HFFc6 (cell line): ENCODE results near the gene TEX22. TPM values are rescaled to one million over a fixed set of nuclear protein-coding genes. Genes with fewer than 3 reads are reported as not detected.
A peak's percentile ranks its signal among the peaks of the same experiment; 100 is the strongest.

Experiments used
- DNase-seq: peaks from one replicate; pipeline ENCODE4 v3.0.0-alpha.2; 2018
- H3K27ac Mint-ChIP-seq: 2 replicates; pipeline ENCODE4 v1.8.0; 2020; ENCODE audit warnings: mild to moderate bottlenecking, mixed read lengths
- H3K27me3 Mint-ChIP-seq: 2 replicates; pipeline ENCODE4 v1.8.0; 2021; ENCODE audit warnings: mild to moderate bottlenecking, moderate library complexity, mixed read lengths; ENCODE audit not compliant: insufficient read depth
- H3K36me3 Mint-ChIP-seq: 2 replicates; pipeline ENCODE4 v1.8.0; 2021; ENCODE audit warnings: low read depth, mixed read lengths
- H3K4me1 Mint-ChIP-seq: 2 replicates; pipeline ENCODE4 v1.8.0; 2020; ENCODE audit warnings: low read depth, mixed read lengths
- H3K4me3 Mint-ChIP-seq: 2 replicates; pipeline ENCODE4 v1.8.0; 2020; ENCODE audit warnings: mild to moderate bottlenecking, moderate library complexity, mixed read lengths
- H3K9me3 Mint-ChIP-seq: 2 replicates; pipeline ENCODE4 v1.8.0; 2020; ENCODE audit warnings: mild to moderate bottlenecking, mixed read lengths
- CTCF ChIP-seq: fragments of 200-600 bp; sonication (generic); IDR thresholded peaks from 2 replicates; pipeline ENCODE4 v1.5.0; 2021; ENCODE audit warnings: antibody characterized with exemption, mild to moderate bottlenecking
- total RNA-seq, 6 experiments: library from RNA; stranded (reverse); fragmentation: NEBNext Ultra II Directional; extraction: Animal tissue kit (Norgen Biotek cat#: 25700); gene quantifications; 2 replicates in 1 of 6; 3 replicates in 5 of 6; pipeline ENCODE4 v1.2.3, GENCODE V29; 2021

TEX22 gene
- total RNA-seq, 6 experiments from 2014 or later = 0.34 to 2.1 (median 0.76) TPM

DNA sequence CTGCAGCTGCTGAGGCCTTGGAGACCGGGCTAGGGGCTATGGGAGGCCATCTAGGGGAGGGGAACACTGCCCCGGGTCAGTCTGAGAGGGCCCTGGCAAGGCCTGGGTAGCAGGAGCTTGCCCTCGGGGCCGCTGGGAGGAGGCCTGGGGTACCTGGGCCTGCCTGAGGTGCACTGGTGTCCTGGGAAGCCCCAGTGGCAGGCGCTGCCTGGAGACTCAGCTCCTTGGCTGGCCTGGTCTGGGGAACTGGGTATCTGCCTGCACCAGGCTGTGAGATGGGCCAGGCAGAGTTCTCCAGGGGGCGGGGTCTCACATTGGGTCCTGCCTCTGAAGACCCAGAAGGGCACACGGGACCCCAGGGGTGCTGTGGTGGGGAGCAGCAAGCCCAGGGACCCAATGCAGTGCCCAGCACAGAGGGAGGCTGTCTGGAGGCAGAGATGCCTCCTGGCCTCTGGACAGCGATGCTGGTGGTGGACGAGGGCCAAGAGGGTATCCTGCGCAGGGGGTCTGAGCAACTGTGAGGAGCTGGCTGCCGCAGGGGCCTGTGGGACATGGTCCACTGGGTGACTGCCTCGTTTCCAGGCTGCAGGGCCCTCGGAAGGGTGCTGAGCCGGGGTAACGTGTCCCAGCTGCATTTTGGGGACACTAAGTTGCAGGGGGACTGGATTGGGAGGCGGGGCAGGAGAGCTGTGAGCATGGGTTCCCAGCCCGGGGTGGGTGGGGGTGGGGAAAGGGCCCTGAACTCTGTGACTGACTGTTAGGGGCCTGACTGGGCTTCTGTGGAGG, 13.8 kb downstream of the TEX22 start:
- Mint-ChIP-seq H3K9me3 (no peaks in the 10 kb centered on the region), H3K27me3 (peaks cover 7% of the 10 kb centered on the region), H3K27ac (no peak overlapping the region), H3K4me1 (no peaks in the 10 kb centered on the region), H3K36me3 (no peaks in the 10 kb centered on the region; the same call in 1 of the 2 replicates), H3K4me3 (peak overlapping the region; percentile 53; the same call in 1 of the 2 replicates)
- no peak for TF ChIP-seq CTCF
- no peak for DNase-seq

DNA sequence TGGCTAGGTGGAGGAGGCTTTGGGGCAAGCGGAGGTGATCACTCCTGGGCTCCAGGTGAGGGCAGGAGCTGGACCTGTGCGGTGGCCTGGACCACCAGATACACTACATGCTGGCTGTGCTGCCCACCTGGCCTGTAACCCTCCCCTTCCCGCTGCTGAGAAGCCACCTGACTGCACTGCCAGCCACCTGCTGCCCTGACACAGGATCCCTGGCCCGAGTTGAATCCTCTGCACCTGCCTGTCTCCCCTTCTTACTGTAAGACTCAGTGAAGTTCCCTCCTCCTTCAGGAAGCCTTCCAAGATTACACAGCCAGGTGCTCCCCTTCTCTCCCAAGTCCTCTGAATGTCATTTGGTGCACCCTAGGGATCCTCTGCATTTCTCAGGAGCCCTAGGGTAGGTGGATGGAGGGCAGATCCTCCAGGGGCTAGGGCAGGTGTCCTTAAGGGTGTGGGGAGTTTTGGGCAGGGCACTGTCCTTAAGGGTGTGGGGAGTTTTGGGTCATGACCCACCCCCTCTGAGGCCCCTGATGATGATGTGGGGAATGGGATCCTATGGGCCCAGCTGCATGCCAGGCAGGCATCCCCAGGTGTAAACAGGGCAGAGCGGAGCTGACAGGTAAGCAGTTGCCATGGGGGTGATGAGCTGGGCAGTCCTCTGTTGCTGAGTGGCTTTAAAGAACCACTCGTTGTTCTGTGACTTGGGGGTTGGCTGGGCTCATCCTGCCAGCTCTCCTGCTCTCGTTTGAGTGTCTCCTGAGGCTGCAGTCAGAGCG, 14.6 kb downstream of the TEX22 start:
- DNase-seq = no peak
- H3K4me3 Mint-ChIP-seq = no peak overlapping the region
- H3K9me3 Mint-ChIP-seq = no peaks in the 10 kb centered on the region
- H3K4me1 Mint-ChIP-seq = no peaks in the 10 kb centered on the region
- no peak for TF ChIP-seq CTCF
- H3K27me3 Mint-ChIP-seq = peaks cover 7% of the 10 kb centered on the region
- H3K36me3 Mint-ChIP-seq = no peaks in the 10 kb centered on the region; the same call in 1 of the 2 replicates
- no peak overlapping the region for H3K27ac Mint-ChIP-seq

DNA sequence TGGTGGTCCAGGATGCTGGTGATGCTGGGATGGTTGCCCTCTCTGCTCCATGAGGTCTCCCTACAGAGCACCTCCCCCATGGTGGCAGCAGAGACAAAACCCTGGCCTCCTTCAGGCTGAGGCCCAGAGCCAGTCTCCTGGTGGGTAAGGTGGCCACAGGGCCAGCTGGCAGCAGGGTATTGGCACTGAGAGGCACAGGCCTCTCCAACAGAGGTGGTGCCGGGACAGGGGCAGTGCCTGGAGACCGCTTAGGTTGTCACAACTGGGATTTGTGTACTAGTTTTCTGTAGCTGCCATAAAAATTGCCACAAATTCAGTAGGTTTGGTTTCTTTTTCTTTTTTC, 15.2 kb downstream of the TEX22 start:
- TF ChIP-seq CTCF = no peak
- no peaks in the 10 kb centered on the region; the same call in 1 of the 2 replicates for H3K36me3 Mint-ChIP-seq
- no peaks in the 10 kb centered on the region for H3K9me3 Mint-ChIP-seq
- H3K4me3 Mint-ChIP-seq = no peak overlapping the region
- DNase-seq = no peak
- H3K4me1 Mint-ChIP-seq = no peaks in the 10 kb centered on the region; the same call in 1 of the 2 replicates
- peaks cover 7% of the 10 kb centered on the region for H3K27me3 Mint-ChIP-seq
- H3K27ac Mint-ChIP-seq = no peak overlapping the region

- peaks cover 6% of the 10 kb centered on the region; the same call in 1 of the 2 replicates for H3K27me3 Mint-ChIP-seq
- TF ChIP-seq CTCF = peak; percentile 65
- H3K9me3 Mint-ChIP-seq = no peaks in the 10 kb centered on the region
- no peak for DNase-seq
- no peak overlapping the region for H3K27ac Mint-ChIP-seq
- peak overlapping the region; percentile 61; the same call in 1 of the 2 replicates for H3K4me3 Mint-ChIP-seq
- H3K4me1 Mint-ChIP-seq = peaks cover 5% of the 10 kb centered on the region; the same call in 1 of the 2 replicates
- H3K36me3 Mint-ChIP-seq = no peaks in the 10 kb centered on the region; the same call in 1 of the 2 replicates
Measured at GRCh38 chr14:105414456-105415371, 16.4 kb downstream of the TEX22 start.
